Glutamatergic neuron (in vitro differentiated cells): Measurements from ENCODE around the gene SPINT4. TPM values are rescaled to one million over a fixed set of nuclear protein-coding genes. Genes with fewer than 3 reads are reported as not detected.
"Not testable (repeated sequence)": the region's sequence is repeated elsewhere in the genome, so short reads cannot be mapped to it uniquely, and the experiment has no call there.

ENCODE experiments used
- DNase-seq: peaks from one replicate; pipeline ENCODE4 v3.0.0; 2022
- H3K27ac Mint-ChIP-seq: one replicate; pipeline ENCODE4 v1.8.0; 2020; ENCODE audit warnings: mild to moderate bottlenecking, mixed read lengths, inconsistent platforms; ENCODE audit not compliant: unreplicated experiment
- H3K27me3 Mint-ChIP-seq: one replicate; pipeline ENCODE4 v1.8.0; 2020; ENCODE audit warnings: mild to moderate bottlenecking, moderate library complexity, mixed read lengths, inconsistent platforms; ENCODE audit not compliant: unreplicated experiment
- H3K36me3 Mint-ChIP-seq: one replicate; pipeline ENCODE4 v1.8.0; 2020; ENCODE audit warnings: mild to moderate bottlenecking, mixed read lengths, inconsistent platforms; ENCODE audit not compliant: unreplicated experiment
- H3K4me1 Mint-ChIP-seq: one replicate; pipeline ENCODE4 v1.8.0; 2020; ENCODE audit warnings: mild to moderate bottlenecking, low read depth, mixed read lengths, inconsistent platforms; ENCODE audit not compliant: unreplicated experiment
- H3K4me3 Mint-ChIP-seq: one replicate; pipeline ENCODE4 v1.8.0; 2020; ENCODE audit warnings: mild to moderate bottlenecking, mixed read lengths, inconsistent platforms; ENCODE audit not compliant: unreplicated experiment
- H3K9me3 Mint-ChIP-seq: one replicate; pipeline ENCODE4 v1.8.0; 2020; ENCODE audit warnings: mild to moderate bottlenecking, moderate library complexity, mixed read lengths, inconsistent platforms; ENCODE audit not compliant: unreplicated experiment
- total RNA-seq: library from RNA; stranded (reverse); fragmentation: NEBNext Ultra II Directional; extraction: Animal tissue kit (Norgen Biotek cat#: 25700); gene quantifications from one replicate; pipeline ENCODE4 v1.2.1, GENCODE V29; 2021; ENCODE audit not compliant: unreplicated experiment
- TF ChIP-seq, protein P1 (sequence below): fragments of 200-600 bp; sonication (generic); IDR thresholded peaks from one replicate; pipeline ENCODE4 v1.5.0; 2021; ENCODE audit not compliant: partially characterized antibody, unreplicated experiment

Gene SPINT4
- total RNA-seq, 1 donor from 2014 or later, result not detected

DNA sequence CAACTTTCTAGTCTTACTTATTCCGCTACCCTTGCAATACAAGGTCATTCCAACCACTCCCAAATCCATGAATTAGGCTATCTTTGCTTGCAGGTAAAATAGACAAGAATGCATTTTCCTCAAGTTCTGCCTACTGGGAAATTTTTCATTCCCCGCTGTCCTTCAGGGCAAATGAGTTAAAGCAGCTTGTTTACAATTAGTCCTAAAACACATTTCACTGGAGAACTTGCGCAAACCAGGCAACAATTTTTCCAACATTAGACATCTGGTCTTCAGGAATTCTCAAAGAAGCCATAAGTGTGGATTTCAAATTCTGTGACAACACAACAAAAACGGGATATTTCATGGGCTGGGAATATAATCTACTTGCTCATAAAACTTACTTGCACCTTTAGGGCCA lies 20.4 kb downstream of the SPINT4 start:
- TF ChIP-seq, protein P1, sequence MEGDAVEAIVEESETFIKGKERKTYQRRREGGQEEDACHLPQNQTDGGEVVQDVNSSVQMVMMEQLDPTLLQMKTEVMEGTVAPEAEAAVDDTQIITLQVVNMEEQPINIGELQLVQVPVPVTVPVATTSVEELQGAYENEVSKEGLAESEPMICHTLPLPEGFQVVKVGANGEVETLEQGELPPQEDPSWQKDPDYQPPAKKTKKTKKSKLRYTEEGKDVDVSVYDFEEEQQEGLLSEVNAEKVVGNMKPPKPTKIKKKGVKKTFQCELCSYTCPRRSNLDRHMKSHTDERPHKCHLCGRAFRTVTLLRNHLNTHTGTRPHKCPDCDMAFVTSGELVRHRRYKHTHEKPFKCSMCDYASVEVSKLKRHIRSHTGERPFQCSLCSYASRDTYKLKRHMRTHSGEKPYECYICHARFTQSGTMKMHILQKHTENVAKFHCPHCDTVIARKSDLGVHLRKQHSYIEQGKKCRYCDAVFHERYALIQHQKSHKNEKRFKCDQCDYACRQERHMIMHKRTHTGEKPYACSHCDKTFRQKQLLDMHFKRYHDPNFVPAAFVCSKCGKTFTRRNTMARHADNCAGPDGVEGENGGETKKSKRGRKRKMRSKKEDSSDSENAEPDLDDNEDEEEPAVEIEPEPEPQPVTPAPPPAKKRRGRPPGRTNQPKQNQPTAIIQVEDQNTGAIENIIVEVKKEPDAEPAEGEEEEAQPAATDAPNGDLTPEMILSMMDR, result no peak
- no peak overlapping the region for H3K27ac Mint-ChIP-seq
- no peaks in the 10 kb centered on the region for H3K36me3 Mint-ChIP-seq
- no peak overlapping the region for H3K4me3 Mint-ChIP-seq
- no peaks in the 10 kb centered on the region for H3K27me3 Mint-ChIP-seq
- H3K4me1 Mint-ChIP-seq, result no peaks in the 10 kb centered on the region
- no peak for DNase-seq
- H3K9me3 Mint-ChIP-seq, result peaks cover 1% of the 10 kb centered on the region

DNA sequence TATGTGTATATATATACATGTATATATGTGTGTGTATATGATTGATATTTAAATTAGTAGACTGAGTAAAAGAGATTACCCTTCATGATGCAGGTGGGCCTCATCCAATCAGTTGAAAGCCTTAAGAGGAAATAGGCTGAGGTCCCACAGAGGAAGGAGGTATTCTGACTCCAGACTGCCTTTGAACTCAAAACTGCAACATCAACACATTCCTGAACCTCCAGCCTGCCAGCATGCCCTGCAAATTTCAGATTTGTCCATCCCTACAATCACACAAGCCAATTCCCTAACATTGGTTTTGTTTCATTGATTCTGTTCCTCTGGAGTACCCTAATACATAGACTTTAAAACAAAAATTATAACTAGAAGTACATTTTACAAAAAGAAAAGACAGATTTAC lies 22.9 kb downstream of the SPINT4 start:
- Mint-ChIP-seq H3K4me1 (no peaks in the 10 kb centered on the region), H3K4me3 (no peak overlapping the region), H3K9me3 (peaks cover 1% of the 10 kb centered on the region), H3K27me3 (no peaks in the 10 kb centered on the region), H3K36me3 (no peaks in the 10 kb centered on the region), H3K27ac (no peak overlapping the region)
- DNase-seq, result no peak
- TF ChIP-seq, protein P1, result no peak

DNA sequence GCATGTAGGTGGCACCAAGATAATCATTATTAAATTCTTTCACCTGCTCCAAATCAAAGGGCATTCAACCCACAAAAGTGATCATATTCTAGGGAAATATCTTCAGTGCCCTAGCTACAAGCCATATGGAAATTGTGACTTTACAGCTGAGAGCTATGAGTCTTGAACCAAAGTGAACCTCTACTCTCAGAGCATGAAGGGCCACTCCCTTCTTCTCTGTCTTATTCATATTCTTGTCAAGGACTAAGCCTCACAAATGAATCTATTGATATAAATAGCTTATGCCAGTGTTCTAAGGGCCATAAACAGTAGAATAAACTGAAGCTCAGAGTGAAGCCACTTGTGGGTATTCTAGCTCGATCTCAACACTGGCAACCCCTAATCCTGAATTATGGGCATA lies 29.6 kb downstream of the SPINT4 start:
- peaks cover 12% of the 10 kb centered on the region for H3K36me3 Mint-ChIP-seq
- no peak for DNase-seq
- TF ChIP-seq, protein P1, result no peak
- no peaks in the 10 kb centered on the region for H3K9me3 Mint-ChIP-seq
- no peak overlapping the region for H3K4me3 Mint-ChIP-seq
- H3K27ac Mint-ChIP-seq, result no peak overlapping the region
- H3K27me3 Mint-ChIP-seq, result no peaks in the 10 kb centered on the region
- H3K4me1 Mint-ChIP-seq, result no peaks in the 10 kb centered on the region

DNA sequence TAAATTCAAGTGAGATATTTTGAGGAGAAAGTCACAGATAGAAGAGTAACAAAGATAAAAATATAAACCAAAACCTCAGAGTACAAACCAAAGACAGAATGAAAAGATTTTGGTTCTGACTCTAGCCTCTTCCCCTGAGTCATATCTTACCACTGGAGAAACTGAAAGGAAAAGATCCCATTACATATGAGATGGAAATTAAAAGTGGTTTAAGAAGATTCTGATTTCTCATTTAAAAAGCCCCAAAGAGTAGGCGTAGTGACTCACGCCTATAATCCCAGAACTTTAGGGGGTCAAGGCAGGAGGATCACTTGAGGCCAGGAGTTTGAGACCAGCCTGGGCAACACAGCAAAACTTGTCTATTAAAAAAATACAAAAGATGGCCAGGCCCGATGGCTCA lies 30.6 kb downstream of the SPINT4 start:
- H3K27ac Mint-ChIP-seq, result no peak overlapping the region
- no peak overlapping the region for H3K4me3 Mint-ChIP-seq
- H3K27me3 Mint-ChIP-seq, result no peaks in the 10 kb centered on the region
- peaks cover under 1% of the 10 kb centered on the region for H3K9me3 Mint-ChIP-seq
- DNase-seq, result no peak
- no peaks in the 10 kb centered on the region for H3K4me1 Mint-ChIP-seq
- TF ChIP-seq, protein P1, result no peak
- H3K36me3 Mint-ChIP-seq, result peaks cover 12% of the 10 kb centered on the region

DNA sequence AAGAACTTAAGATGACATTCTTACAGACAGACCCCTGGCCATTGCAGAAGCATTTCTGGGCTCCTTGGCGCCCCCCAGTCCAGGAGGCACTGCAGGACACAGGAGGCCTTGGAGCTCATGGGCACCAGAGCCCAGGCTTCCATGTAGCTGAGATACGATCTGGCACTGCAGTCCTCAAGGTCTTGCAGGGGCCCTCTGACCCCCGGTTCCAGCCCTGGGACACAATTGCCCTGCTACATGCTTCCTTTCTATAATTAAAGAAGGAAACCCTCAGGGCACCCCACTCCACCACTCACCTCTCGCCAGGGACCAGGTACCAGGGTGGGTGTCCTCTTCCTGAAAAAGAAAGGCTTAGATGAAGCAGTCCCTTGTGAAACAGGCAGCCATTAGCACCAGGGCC lies 35.9 kb downstream of the SPINT4 start:
- TF ChIP-seq, protein P1, result no peak
- peaks cover 8% of the 10 kb centered on the region for H3K9me3 Mint-ChIP-seq
- H3K36me3 Mint-ChIP-seq, result peaks cover 17% of the 10 kb centered on the region
- H3K4me1 Mint-ChIP-seq, result no peaks in the 10 kb centered on the region
- DNase-seq, result no peak
- no peak overlapping the region for H3K27ac Mint-ChIP-seq
- H3K4me3 Mint-ChIP-seq, result no peak overlapping the region
- no peaks in the 10 kb centered on the region for H3K27me3 Mint-ChIP-seq

DNA sequence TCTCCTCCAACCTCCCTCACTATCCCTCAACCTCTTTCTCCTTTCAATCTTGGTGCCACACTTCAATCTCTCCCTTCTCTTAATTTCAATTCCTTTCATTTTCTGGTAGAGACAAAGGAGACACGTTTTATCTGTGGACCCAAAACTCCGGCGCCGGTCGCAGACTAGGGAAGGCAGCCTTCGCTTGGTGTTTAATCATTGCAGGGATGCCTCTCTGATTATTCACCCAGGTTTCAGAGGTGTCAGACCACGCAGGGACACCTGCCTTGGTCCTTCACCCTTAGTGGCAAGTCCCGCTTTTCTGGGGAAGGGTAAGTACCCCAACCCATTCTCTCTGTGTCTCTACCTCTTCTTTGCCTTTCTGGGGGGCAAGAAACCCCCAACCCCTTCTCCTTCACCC lies 37.8 kb downstream of the SPINT4 start:
- not testable (repeated sequence) for H3K27ac Mint-ChIP-seq, H3K4me1 Mint-ChIP-seq, H3K9me3 Mint-ChIP-seq, H3K4me3 Mint-ChIP-seq, H3K27me3 Mint-ChIP-seq, DNase-seq
- H3K36me3 Mint-ChIP-seq, result peaks cover 14% of the 10 kb centered on the region

DNA sequence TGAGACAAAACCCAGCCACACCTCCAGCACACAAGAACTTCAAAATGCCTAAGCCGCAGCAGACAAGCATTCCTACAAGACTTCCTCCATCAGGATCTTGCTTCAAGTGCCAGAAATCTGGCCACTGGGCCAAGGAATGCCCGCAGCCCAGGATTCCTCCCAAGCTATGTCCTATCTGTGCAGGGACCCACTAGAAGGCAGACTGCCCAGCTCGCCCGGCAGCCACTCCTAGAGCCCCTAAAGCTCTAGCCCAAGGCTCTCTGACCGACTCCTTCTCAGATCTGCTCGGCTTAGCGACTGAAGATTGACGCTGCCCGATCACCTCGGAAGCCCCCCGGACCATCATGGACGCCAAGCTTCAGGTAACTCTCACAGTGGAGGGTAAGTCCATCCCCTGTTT lies 39.8 kb downstream of the SPINT4 start:
- not testable (repeated sequence) for H3K27ac Mint-ChIP-seq, H3K27me3 Mint-ChIP-seq, H3K4me1 Mint-ChIP-seq, H3K36me3 Mint-ChIP-seq, DNase-seq, H3K9me3 Mint-ChIP-seq, H3K4me3 Mint-ChIP-seq

DNA sequence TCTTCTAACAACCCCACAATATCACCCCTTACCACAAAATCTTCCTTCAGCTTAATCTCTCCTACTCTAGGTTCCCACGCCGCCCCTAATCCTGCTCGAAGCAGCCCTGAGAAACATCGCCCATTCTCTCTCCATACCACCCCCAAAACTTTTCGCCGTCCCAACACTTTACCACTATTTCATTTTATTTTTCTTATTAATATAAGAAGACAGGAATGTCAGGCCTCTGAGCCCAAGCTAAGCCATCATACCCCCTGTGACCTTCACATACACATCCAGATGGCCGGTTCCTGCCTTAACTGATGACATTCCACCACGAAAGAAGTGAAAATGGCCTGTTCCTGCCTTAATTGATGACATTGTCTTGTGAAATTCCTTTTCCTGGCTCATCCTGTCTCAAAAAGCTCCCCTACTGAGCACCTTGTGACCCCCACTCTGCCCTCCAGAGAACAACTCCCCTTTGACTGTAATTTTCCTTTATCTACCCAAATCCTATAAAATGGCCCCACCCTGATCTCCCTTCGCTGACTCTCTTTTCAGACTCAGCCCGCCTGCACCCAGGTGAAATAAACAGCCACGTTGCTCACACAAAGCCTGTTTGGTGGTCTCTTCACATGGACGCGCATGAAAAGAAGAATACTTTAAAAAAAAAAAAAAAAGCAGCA lies 42.6 kb downstream of the SPINT4 start:
- DNase-seq, result not testable (repeated sequence)

More for the DNA sequence above, 42.6 kb downstream of the SPINT4 start:
- H3K36me3 Mint-ChIP-seq, H3K9me3 Mint-ChIP-seq, H3K4me3 Mint-ChIP-seq, H3K27me3 Mint-ChIP-seq, H3K4me1 Mint-ChIP-seq, H3K27ac Mint-ChIP-seq: not testable (repeated sequence)
